Measurements from ENCODE around the gene ZER1.

- TF ChIP-seq CTCF (conservative IDR thresholded peaks at IDR 0.05 in 1 of 2, IDR thresholded peaks at IDR 0.05 in 1 of 2; ENCODE audit: extremely low read depth in 1 of 2, insufficient read depth in 1 of 2, low read depth in 1 of 2, low read length in 2 of 2) (no peak), EZH2 (IDR thresholded peaks at IDR 0.05; ENCODE audit: borderline replicate concordance, low read length) (no peak)
These were observed 36.8 kb upstream of the ZER1 start for GRCh38 chr9:128808543-128808942.

All from mammary epithelial cell (primary cell).